Brain microvascular endothelial cell (primary cell): Measurements from ENCODE around the gene CHMP3.

Experiments
- DNase-seq: peaks from one replicate; pipeline ENCODE4 v3.0.0-alpha.2; 2020
- H3K27ac ChIP-seq: fragments of 250-450 bp; sonication (Bioruptor Pico); 2 replicates; pipeline ENCODE4 v1.5.1; 2020; ENCODE audit warnings: mild to moderate bottlenecking, moderate library complexity
- H3K27me3 ChIP-seq: fragments of 250-450 bp; sonication (Bioruptor Pico); replicated peaks from 2 replicates; pipeline ENCODE4 v1.5.1; 2020; ENCODE audit warnings: mild to moderate bottlenecking
- H3K36me3 ChIP-seq: fragments of 250-450 bp; sonication (Bioruptor Pico); replicated peaks from 2 replicates; pipeline ENCODE4 v1.5.1; 2020; ENCODE audit warnings: mild to moderate bottlenecking
- H3K4me3 ChIP-seq: 2 replicates; pipeline ENCODE4 v1.5.1; 2011; ENCODE audit warnings: low read depth, mild to moderate bottlenecking, control low read depth, low read length, moderate library complexity
- in situ Hi-C: cut with HindIII; loops from 2 replicates; pipeline ENCODE4 v1.10.0; 2017; ENCODE audit warnings: low sequenced_read_pairs, low pct_ligation_motif_present
- TF ChIP-seq, protein P1 (sequence below): IDR thresholded peaks from 2 replicates; pipeline ENCODE4 v1.5.1; 2011; ENCODE audit warnings: low read depth, mild to moderate bottlenecking, moderate library complexity, low read length, control low read depth, inconsistent platforms; ENCODE audit errors: missing control alignments

CHMP3 gene

DNA sequence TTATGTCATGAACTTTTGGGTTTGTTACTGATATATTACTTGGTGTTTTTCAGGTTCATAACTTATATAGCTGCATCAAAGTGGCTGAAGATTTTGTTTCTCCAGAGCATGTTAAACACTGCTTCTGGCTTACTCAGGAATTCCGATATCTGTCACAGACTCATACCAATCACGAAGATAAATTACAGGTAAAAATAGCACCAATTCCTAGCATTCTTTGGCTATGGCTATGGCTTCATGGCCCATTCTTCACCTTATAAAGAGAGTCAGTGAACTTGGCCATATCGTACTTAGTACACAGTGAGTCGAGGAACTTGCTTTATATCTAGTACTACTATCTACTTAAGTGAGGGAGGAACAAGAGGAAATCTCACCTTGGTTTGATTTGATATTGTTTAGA lies 72.2 kb downstream of the CHMP3 start:
- Histone ChIP-seq H3K27me3 (no peaks in the 10 kb centered on the region), H3K36me3 (peaks cover 62% of the 10 kb centered on the region), H3K27ac (no peak overlapping the region), H3K4me3 (no peak overlapping the region)
- TF ChIP-seq, protein P1, sequence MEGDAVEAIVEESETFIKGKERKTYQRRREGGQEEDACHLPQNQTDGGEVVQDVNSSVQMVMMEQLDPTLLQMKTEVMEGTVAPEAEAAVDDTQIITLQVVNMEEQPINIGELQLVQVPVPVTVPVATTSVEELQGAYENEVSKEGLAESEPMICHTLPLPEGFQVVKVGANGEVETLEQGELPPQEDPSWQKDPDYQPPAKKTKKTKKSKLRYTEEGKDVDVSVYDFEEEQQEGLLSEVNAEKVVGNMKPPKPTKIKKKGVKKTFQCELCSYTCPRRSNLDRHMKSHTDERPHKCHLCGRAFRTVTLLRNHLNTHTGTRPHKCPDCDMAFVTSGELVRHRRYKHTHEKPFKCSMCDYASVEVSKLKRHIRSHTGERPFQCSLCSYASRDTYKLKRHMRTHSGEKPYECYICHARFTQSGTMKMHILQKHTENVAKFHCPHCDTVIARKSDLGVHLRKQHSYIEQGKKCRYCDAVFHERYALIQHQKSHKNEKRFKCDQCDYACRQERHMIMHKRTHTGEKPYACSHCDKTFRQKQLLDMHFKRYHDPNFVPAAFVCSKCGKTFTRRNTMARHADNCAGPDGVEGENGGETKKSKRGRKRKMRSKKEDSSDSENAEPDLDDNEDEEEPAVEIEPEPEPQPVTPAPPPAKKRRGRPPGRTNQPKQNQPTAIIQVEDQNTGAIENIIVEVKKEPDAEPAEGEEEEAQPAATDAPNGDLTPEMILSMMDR, result no peak
- in situ Hi-C loops, result no loop called here
- no peak for DNase-seq

DNA sequence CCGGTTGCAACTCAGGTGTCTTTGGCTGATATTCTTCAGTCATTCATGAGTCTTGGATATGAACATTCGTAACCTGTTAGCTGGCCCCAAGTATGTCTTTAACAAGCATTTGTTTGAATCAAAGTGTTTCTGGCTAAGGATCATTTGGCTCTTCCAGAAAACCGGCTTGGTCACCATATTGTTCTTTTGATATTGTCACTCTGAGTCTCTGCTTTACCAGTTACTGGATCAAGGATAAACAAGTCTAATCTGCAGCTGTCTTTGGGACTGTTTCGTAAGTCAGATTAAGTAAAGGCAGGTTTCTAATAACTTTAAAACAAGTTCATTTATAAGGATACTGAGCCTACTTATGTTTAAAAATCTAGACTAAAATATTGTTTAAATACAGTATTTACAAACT lies 73.0 kb downstream of the CHMP3 start:
- TF ChIP-seq, protein P1, result no peak
- Histone ChIP-seq H3K4me3 (no peak overlapping the region), H3K27me3 (no peaks in the 10 kb centered on the region), H3K27ac (no peak overlapping the region), H3K36me3 (peaks cover 67% of the 10 kb centered on the region)
- in situ Hi-C loops, result no loop called here
- DNase-seq, result no peak

DNA sequence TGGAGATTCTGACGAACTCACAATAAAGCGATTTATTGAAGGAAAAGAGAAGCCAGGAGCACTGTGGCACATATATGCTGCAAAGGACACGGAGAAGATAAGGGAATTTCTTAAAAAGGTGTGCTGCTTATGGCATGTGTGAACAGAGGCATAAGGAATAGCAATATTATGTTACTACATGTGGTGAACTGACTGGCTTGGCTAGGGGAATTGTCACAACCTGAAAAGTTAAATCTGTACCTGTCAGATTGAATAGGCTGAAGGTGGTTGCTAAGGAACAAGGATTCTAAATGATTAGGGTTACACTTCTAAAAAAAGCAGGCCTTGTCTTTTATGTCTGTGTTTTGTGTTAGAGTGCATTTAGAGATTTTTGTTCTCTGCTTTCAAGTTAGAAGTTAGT lies 73.7 kb downstream of the CHMP3 start:
- in situ Hi-C loops, result no loop called here
- H3K36me3 ChIP-seq, result peaks cover 72% of the 10 kb centered on the region

DNA sequence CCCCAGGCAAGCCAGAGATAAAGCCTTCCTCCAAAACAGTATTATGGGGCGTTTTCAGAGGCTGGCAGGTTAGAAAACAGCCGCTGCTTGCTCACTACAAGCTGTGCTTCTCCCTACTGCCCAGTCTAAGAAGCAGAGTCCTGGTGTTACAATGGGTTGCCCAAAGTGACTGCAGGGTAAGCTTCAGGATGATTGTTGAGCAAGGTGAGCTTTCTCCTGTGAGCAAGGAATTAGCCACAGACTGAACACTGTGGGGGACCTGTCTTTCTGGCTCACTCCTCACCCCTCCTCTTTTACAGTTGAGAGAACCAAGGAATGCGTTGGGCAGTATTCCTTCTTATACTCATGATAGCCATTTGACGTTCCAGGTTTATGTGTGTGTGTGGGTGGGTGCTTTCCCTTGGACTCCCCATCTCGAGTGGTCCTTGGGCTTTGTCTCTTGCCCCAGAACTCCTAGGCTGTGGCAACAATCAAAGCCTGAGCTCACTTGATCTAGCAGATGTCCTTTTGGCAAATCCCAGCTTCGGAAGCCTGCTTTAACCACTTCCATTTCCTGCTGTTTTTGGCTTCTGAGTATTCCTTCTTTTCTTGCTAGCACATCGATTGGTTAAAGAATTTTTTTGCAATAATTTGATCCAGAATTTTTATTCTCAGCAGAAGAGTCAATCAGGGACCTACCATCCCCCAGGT lies 74.5 kb downstream of the CHMP3 start:
- TF ChIP-seq, protein P1, result no peak
- Histone ChIP-seq H3K36me3 (peaks cover 80% of the 10 kb centered on the region), H3K4me3 (no peak overlapping the region), H3K27me3 (no peaks in the 10 kb centered on the region), H3K27ac (no peak overlapping the region)
- no peak for DNase-seq
- in situ Hi-C loops, result no loop called here

More for the DNA sequence above, 73.7 kb downstream of the CHMP3 start:
- Histone ChIP-seq H3K4me3 (no peak overlapping the region), H3K27ac (no peak overlapping the region), H3K27me3 (no peaks in the 10 kb centered on the region)
- no peak for DNase-seq
- TF ChIP-seq, protein P1, result no peak

DNA sequence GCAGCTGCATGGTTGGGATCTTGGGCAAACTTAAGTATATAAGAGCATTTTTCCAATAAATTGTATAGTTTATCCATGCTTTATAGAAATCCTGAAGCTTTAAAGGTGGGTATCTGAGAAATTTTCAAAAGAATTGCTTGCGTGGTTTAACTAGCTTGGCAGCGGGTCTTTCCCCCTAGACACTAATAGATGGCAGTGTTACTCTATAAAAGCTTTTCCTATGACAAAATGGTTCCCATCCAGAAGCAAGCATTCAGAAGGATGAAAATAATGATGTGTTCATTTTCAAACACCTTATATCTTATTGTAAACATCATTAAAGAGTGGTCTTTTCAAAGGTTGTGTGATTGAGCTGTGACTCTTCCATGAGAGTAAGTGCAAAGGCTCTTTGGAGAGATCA lies 76.2 kb downstream of the CHMP3 start:
- H3K27me3 ChIP-seq, result no peaks in the 10 kb centered on the region
- TF ChIP-seq, protein P1, result no peak
- in situ Hi-C loops, result no loop called here
- H3K36me3 ChIP-seq, result peaks cover 90% of the 10 kb centered on the region
- H3K27ac ChIP-seq, result no peak overlapping the region
- H3K4me3 ChIP-seq, result no peak overlapping the region
- DNase-seq, result no peak

DNA sequence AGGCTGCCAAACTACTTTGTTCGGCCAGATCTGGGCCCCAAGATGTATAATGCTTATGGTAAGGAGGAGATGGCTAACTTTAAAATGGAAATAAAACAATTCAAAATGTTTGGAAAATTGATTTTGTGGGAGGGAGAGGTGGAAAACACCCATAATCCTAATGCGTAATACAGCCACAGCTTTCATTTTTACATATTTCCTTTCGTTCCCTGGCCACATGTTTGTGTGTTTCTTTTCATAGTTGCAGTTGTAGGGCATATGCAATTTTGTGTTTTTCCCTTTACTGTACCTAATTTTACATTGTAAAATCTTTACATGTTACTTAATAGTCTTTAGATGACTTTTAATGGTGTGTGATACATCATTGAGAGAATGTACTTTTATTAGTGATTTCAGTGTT lies 77.4 kb downstream of the CHMP3 start:
- TF ChIP-seq, protein P1, result no peak
- in situ Hi-C loops, result no loop called here
- no peak overlapping the region for H3K27ac ChIP-seq
- H3K4me3 ChIP-seq, result no peak overlapping the region
- DNase-seq, result no peak
- H3K27me3 ChIP-seq, result no peaks in the 10 kb centered on the region
- peaks cover 81% of the 10 kb centered on the region for H3K36me3 ChIP-seq
